ENCODE data around the gene SCAP.

Gene SCAP

DNA sequence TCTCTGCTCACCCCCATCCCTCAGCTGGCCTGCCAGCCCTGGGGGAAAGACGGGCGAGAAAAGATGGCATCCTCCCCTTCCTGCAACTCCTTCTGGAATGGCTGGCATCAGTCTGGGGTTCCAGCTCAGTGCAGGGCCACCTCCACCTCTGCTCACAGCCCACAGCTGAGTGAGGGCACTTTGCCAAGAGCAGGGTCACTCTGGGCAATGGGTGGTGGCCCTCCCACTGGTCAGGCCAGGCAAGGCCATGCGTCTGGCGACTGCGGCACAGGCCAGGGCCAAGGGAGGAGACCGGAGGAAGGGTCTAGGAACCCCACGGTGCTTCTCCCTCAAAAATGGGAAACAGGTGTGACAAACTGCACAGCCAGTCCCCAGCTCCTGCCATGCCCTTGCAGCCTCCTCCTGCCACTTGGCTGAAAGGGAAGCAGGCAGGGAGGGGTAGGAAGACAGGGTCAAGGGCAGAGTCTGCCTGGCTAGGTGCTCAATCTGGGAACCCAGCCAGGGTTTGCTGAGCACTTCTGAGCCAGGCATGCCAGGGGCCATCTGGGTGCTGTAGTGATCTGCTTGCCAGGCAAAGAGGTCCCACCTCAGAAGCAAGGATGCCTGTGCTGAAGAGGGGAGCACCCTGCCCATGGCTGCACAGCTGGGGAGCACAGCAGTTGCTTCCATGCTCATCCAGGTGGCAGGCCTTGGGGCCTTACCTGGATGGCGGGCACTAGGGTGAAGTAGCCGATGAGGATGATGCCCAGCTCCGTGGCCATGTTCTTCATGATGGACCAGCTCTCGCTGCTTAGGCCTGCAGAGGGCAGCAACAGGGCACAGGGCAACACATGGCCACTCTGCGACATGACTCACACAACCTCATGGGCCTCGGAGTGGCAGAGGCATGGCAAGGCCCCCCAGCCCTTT, 53.7 kb downstream of the SCAP start:
- Mint-ChIP-seq H3K36me3 (ENCODE audit: low read depth) (peaks cover 20% of the 10 kb centered on the region), H3K4me3 (no peak overlapping the region), H3K4me1 (peaks cover 5% of the 10 kb centered on the region), H3K27ac (peak overlapping the region in 2 of 3 experiments; percentile 89 to 96), H3K27me3 (ENCODE audit: low read depth) (no peaks in the 10 kb centered on the region), H3K9me3 (no peaks in the 10 kb centered on the region)
- TF ChIP-seq, protein P1, sequence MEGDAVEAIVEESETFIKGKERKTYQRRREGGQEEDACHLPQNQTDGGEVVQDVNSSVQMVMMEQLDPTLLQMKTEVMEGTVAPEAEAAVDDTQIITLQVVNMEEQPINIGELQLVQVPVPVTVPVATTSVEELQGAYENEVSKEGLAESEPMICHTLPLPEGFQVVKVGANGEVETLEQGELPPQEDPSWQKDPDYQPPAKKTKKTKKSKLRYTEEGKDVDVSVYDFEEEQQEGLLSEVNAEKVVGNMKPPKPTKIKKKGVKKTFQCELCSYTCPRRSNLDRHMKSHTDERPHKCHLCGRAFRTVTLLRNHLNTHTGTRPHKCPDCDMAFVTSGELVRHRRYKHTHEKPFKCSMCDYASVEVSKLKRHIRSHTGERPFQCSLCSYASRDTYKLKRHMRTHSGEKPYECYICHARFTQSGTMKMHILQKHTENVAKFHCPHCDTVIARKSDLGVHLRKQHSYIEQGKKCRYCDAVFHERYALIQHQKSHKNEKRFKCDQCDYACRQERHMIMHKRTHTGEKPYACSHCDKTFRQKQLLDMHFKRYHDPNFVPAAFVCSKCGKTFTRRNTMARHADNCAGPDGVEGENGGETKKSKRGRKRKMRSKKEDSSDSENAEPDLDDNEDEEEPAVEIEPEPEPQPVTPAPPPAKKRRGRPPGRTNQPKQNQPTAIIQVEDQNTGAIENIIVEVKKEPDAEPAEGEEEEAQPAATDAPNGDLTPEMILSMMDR (IDR thresholded peaks at IDR 0.05; ENCODE audit: unreplicated experiment in 3 of 3) = no peak

DNA sequence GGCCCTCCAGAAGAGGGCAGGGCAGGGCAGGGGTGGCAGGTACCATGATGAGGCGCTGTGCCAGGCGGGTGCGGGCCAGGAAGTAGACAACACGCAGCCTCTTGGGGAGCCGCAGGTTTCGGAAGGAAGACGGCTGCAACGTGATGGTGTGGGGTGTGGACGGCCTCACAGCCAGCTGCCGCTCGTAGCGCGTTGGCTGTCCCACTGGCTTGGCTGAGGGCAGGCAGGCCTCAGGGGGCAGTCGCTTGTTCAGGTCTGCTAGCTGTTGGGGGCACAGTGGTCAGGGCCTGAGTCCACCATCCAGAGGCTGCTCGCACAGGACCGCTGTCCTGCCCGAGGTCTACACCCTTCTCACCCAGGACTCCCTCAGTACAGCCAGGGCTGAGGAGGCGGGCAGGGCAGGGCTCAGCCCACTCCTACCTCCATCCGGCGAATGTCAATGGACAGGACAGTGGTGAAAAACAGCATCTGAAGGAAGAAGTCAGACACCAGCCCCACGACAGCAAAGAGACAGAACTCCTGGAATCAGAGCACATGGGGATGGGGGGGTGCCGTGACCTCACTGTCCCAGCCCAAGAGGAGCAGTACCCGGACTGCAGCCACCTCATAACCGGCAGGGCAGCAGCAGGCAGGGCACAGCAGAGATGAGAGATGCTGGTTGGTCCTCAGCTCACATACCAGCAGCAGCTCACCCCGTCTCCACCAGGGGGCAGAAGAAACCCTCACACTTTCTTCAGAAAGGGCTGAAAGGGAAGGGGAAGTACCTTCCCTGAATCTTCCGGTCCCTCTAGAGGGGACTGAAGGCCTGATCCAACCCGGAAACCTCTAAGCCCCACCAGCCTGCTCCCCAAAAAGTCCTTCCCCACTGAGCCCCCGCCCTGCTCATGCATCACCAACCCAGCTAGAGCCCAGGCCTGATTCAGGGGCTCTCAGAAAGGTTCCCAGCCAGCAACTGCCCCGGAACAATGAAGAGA, 54.9 kb downstream of the SCAP start:
- TF ChIP-seq, protein P1 (IDR thresholded peaks at IDR 0.05; ENCODE audit: unreplicated experiment in 3 of 3) = peak; percentile 86 to 89 (median 86)
- Mint-ChIP-seq H3K9me3 (no peaks in the 10 kb centered on the region), H3K4me3 (no peak overlapping the region), H3K27ac (peak overlapping the region; percentile 89 to 96 (median 95)), H3K4me1 (peaks cover 5% of the 10 kb centered on the region), H3K36me3 (ENCODE audit: low read depth) (peaks cover 29% of the 10 kb centered on the region), H3K27me3 (ENCODE audit: low read depth) (no peaks in the 10 kb centered on the region)

DNA sequence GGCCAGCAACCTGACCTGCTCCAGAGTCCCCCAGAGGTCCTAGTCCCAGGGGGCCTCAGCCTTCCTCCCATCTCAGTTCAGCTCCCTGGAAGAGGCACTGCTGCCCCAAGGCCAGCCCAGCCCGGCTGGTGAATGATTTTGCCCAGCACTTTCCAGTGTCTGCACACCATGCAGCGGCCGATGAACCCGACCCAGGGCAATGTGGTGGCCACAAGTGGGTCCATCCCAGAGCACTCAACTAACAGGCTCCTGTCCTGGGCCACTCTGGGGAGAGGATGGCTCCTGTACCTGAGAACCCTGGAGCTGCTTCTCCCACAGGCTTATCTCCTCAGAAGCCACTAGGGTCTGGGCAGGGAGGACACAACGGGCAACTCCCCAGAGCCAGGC, 55.7 kb downstream of the SCAP start:
- TF ChIP-seq, protein P1 (IDR thresholded peaks at IDR 0.05; ENCODE audit: unreplicated experiment in 3 of 3) = no peak
- Mint-ChIP-seq H3K9me3 (no peaks in the 10 kb centered on the region), H3K27ac (no peak overlapping the region), H3K36me3 (ENCODE audit: low read depth) (peaks cover 34% of the 10 kb centered on the region), H3K27me3 (ENCODE audit: low read depth) (no peaks in the 10 kb centered on the region), H3K4me3 (no peak overlapping the region), H3K4me1 (peaks cover 5% of the 10 kb centered on the region)

DNA sequence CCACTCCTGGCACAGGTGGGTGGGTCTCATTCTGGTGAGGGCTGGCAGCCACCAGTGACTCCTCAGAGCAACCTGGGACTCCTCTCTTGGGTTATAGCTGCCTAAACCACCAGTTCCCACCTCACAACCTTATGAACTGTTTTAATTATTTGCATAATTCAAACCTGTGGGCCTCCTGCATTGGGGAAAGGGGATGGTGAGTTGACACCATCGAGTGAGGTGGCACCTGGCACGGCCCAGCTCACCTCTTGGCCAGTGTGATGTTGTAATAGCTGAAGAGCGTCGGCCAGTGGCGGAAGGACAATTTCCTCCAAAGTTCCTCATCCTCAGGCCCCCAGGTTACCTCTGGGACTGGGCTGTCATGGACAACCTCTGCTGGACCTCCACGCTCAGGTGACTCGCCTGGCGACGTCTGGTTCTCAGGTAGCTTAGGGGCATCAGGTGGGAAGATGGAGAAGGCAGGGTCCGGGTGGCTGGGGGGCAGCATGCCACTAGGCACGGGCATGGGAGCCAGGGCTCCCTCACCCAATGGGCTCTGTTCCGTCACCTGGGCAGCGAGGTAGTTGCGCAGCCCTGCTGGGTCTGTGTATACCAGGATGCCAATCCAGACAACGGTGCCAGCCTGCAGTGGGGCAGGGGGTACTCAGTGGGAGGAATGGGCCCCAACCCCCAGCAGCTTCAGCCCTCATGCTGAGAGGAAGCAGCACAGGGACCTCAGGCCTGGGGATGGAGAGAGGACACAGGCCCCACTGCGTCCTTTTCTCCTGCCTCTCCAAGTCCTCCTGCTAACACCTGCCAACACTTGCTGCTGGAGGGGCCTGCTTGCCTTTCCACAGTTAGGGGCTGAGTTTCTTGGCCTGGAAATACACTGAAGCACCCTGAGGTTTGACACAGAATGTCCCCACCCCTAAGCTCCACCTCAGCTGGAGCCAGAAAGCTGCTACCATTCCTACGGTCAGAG, 56.4 kb downstream of the SCAP start:
- no peak overlapping the region for H3K4me3 Mint-ChIP-seq
- TF ChIP-seq, protein P1 (IDR thresholded peaks at IDR 0.05; ENCODE audit: unreplicated experiment in 3 of 3) = no peak
- no peaks in the 10 kb centered on the region for H3K9me3 Mint-ChIP-seq
- peaks cover 35% of the 10 kb centered on the region for H3K36me3 Mint-ChIP-seq (ENCODE audit: low read depth)
- no peak overlapping the region for H3K27ac Mint-ChIP-seq
- peaks cover 5% of the 10 kb centered on the region for H3K4me1 Mint-ChIP-seq
- H3K27me3 Mint-ChIP-seq (ENCODE audit: low read depth) = no peaks in the 10 kb centered on the region
